ENCODE data around the gene STAU1.
"Not testable (repeated sequence)": the region's sequence is repeated elsewhere in the genome, so short reads cannot be mapped to it uniquely, and the experiment has no call there.

Gene STAU1

GRCh38 chr20:49199729-49200293 is 11.7 kb upstream of the STAU1 start:
- no peak for DNase-seq

GRCh38 chr20:49192944-49193518 is 4.9 kb upstream of the STAU1 start:
- DNase-seq: not testable (repeated sequence)

GRCh38 chr20:49187330-49187850 is 744 bp downstream of the STAU1 start:
- no peak for DNase-seq

GRCh38 chr20:49186535-49187329 is 1.4 kb downstream of the STAU1 start:
- no peak for DNase-seq

- DNase-seq: no peak
Observed at GRCh38 chr20:49185071-49185761, 2.9 kb downstream of the STAU1 start.

GRCh38 chr20:49184691-49185070 is 3.5 kb downstream of the STAU1 start:
- DNase-seq: no peak

GRCh38 chr20:49184084-49184501 is 4.0 kb downstream of the STAU1 start:
- not testable (repeated sequence) for DNase-seq

GRCh38 chr20:49183444-49183843 is 4.7 kb downstream of the STAU1 start:
- DNase-seq: no peak

GRCh38 chr20:49181265-49181877 is 6.8 kb downstream of the STAU1 start:
- no peak for DNase-seq

GRCh38 chr20:49179368-49180277 is 8.5 kb downstream of the STAU1 start:
- no peak for DNase-seq

- no peak for DNase-seq
Observed at GRCh38 chr20:49174183-49174582, 14.0 kb downstream of the STAU1 start.

GRCh38 chr20:49172413-49172812 is 15.7 kb downstream of the STAU1 start:
- no peak for DNase-seq

GRCh38 chr20:49171909-49172308 is 16.2 kb downstream of the STAU1 start:
- no peak for DNase-seq

GRCh38 chr20:49170714-49171113 is 17.4 kb downstream of the STAU1 start:
- DNase-seq: no peak

- no peak for DNase-seq
Observed at GRCh38 chr20:49169547-49169946, 18.6 kb downstream of the STAU1 start.

- DNase-seq: not testable (repeated sequence)
Observed at GRCh38 chr20:49168864-49169263, 19.3 kb downstream of the STAU1 start.

- no peak for DNase-seq
Observed at GRCh38 chr20:49167811-49168507, 20.2 kb downstream of the STAU1 start.

- no peak for DNase-seq
Observed at GRCh38 chr20:49166534-49167449, 21.3 kb downstream of the STAU1 start.

GRCh38 chr20:49165611-49166010 is 22.5 kb downstream of the STAU1 start:
- no peak for DNase-seq

- no peak for DNase-seq
Observed at GRCh38 chr20:49163696-49164095, 24.4 kb downstream of the STAU1 start.

Data from NCI-H2081 (cell line).